Prostate gland (tissue), 2 donors: Measurements from ENCODE around the gene MED8. TPM values are rescaled to one million over a fixed set of nuclear protein-coding genes. Genes with fewer than 3 reads are reported as not detected.

Experiments used
- DNase-seq: peaks from one replicate; pipeline ENCODE4 v3.0.0-alpha.2; 2019; ENCODE audit warnings: low spot score
- H3K27ac ChIP-seq, 2 donors: fragments of 200-600 bp; sonication (generic); 2 replicates each; pipeline ENCODE4 v1.5.1; 2017 to 2019
- H3K27me3 ChIP-seq: fragments of 200-600 bp; sonication (generic); replicated peaks from 2 replicates; pipeline ENCODE4 v1.5.1; 2019; ENCODE audit not compliant: insufficient read depth
- H3K36me3 ChIP-seq, 2 donors: fragments of 200-600 bp; sonication (generic); 1 replicate in 1 of 2; 2 replicates in 1 of 2; pipeline versions ENCODE4 v1.5.1 to v1.8.1; 2017 to 2019
- H3K4me1 ChIP-seq: fragments of 200-600 bp; sonication (generic); replicated peaks from 2 replicates; pipeline ENCODE4 v1.5.1; 2019
- H3K4me3 ChIP-seq, 2 donors: fragments of 200-600 bp; sonication (generic); 2 replicates each; pipeline ENCODE4 v1.5.1; 2017 to 2019
- H3K9me3 ChIP-seq: fragments of 200-600 bp; sonication (generic); 2 replicates; pipeline ENCODE4 v1.5.1; 2017
- CTCF ChIP-seq, 4 experiments: fragments of 200-600 bp in 2 of 4; fragments of 450-650 bp in 2 of 4; sonication (generic) in 2 of 4; IDR thresholded peaks; 1 replicate in 3 of 4; 2 replicates in 1 of 4; pipeline ENCODE4 v1.5.1; 2016 to 2019; ENCODE audit warnings: antibody characterized with exemption in 4 of 4, mild to moderate bottlenecking in 2 of 4, moderate library complexity in 2 of 4
- POLR2A ChIP-seq: fragments of 450-650 bp; IDR thresholded peaks from one replicate; pipeline ENCODE4 v1.6.1; 2016; ENCODE audit warnings: antibody characterized with exemption, mild to moderate bottlenecking
- POLR2AphosphoS5 ChIP-seq: sonication (generic); formaldehyde crosslinking; IDR thresholded peaks from one replicate; pipeline ENCODE4 v1.6.1; 2017; ENCODE audit warnings: antibody characterized with exemption
- WGBS: methylation state at CpG from one replicate; pipeline ENCODE4 v1.1.5; 2018; 5-methylcytosine and 5-hydroxymethylcytosine counted together
- intact Hi-C: fragments of 100-400 bp; cut with DNase I; formaldehyde crosslinking; loops from one replicate; pipeline ENCODE4 v1.14.2; 2022
- total RNA-seq, 2 donors: library from RNA; depleted of rRNA; stranded (reverse); fragments of >200 nt; gene quantifications; one replicate each; pipeline ENCODE4 v1.1.0, GENCODE V29; 2016

The MED8 gene
- total RNA-seq, 2 donors from 2014 or later = 36.9 to 43.2 TPM

- intact Hi-C loops = no loop called here
- H3K9me3 ChIP-seq = no peaks in the 10 kb centered on the region
- DNase-seq = no peak
- no peak overlapping the region for H3K27ac ChIP-seq
- WGBS = 96% methylated on average over 16 of the region's 16 CpGs
- TF ChIP-seq POLR2AphosphoS5 = no peak
- no peaks in the 10 kb centered on the region for H3K4me1 ChIP-seq
- no peak overlapping the region for H3K4me3 ChIP-seq
- no peaks in the 10 kb centered on the region for H3K27me3 ChIP-seq
- peaks cover 23 to 36% of the 10 kb centered on the region in 2 donors for H3K36me3 ChIP-seq
Observed at GRCh38 chr1:43422995-43423671, 33.5 kb upstream of the MED8 start.

GRCh38 chr1:43421976-43422750 is 32.6 kb upstream of the MED8 start:
- Histone ChIP-seq H3K36me3 (peaks cover 20 to 30% of the 10 kb centered on the region in 2 donors), H3K9me3 (no peaks in the 10 kb centered on the region), H3K27me3 (no peaks in the 10 kb centered on the region), H3K4me1 (no peaks in the 10 kb centered on the region), H3K27ac (no peak overlapping the region), H3K4me3 (no peak overlapping the region)
- DNase-seq = no peak
- intact Hi-C loops = no loop called here
- 90% methylated on average over 12 of the region's 12 CpGs for WGBS
- TF ChIP-seq POLR2A (no peak), CTCF (IDR thresholded peaks at IDR 0.05) (no peak), POLR2AphosphoS5 (no peak)

- Histone ChIP-seq H3K27me3 (no peaks in the 10 kb centered on the region), H3K27ac (no peak overlapping the region), H3K9me3 (no peaks in the 10 kb centered on the region), H3K4me3 (no peak overlapping the region), H3K4me1 (no peaks in the 10 kb centered on the region), H3K36me3 (peaks cover 20 to 30% of the 10 kb centered on the region in 2 donors)
- DNase-seq = no peak
- intact Hi-C loops = no loop called here
- WGBS = 93% methylated on average over 6 of the region's 6 CpGs
- TF ChIP-seq POLR2AphosphoS5 = no peak
- TF ChIP-seq CTCF (IDR thresholded peaks at IDR 0.05) = no peak
- no peak for TF ChIP-seq POLR2A
Observed at GRCh38 chr1:43421396-43421795, 31.8 kb upstream of the MED8 start.

GRCh38 chr1:43420874-43421273 is 31.3 kb upstream of the MED8 start:
- intact Hi-C loops = no loop called here
- Histone ChIP-seq H3K27ac (no peak overlapping the region), H3K27me3 (no peaks in the 10 kb centered on the region), H3K4me3 (no peak overlapping the region), H3K4me1 (no peaks in the 10 kb centered on the region), H3K36me3 (peaks cover 20 to 30% of the 10 kb centered on the region in 2 donors), H3K9me3 (no peaks in the 10 kb centered on the region)
- DNase-seq = no peak
- TF ChIP-seq POLR2A (no peak), CTCF (IDR thresholded peaks at IDR 0.05) (no peak), POLR2AphosphoS5 (no peak)
- 96% methylated on average over 10 of the region's 10 CpGs for WGBS

- DNase-seq = no peak
- Histone ChIP-seq H3K4me3 (no peak overlapping the region), H3K36me3 (peaks cover 20 to 26% of the 10 kb centered on the region in 2 donors), H3K27ac (no peak overlapping the region), H3K27me3 (no peaks in the 10 kb centered on the region), H3K9me3 (no peaks in the 10 kb centered on the region), H3K4me1 (no peaks in the 10 kb centered on the region)
- intact Hi-C loops = no loop called here
- 96% methylated on average over 13 of the region's 13 CpGs for WGBS
- TF ChIP-seq POLR2AphosphoS5 (no peak), CTCF (IDR thresholded peaks at IDR 0.05) (no peak), POLR2A (no peak)
Observed at GRCh38 chr1:43419627-43420425, 30.2 kb upstream of the MED8 start.
